ENCODE results near the gene SPOCK1.

SPOCK1 gene

GRCh38 chr5:137291031-137291430 is 208.1 kb downstream of the SPOCK1 start:
- no peak for DNase-seq (ENCODE audit: low read depth)
- TF ChIP-seq MAX (IDR thresholded peaks at IDR 0.05; ENCODE audit: low read depth, low read length), result no peak
- no peak overlapping the region for H3K4me3 ChIP-seq (ENCODE audit: low read depth, low read length)

GRCh38 chr5:137290373-137290772 is 208.8 kb downstream of the SPOCK1 start:
- DNase-seq (ENCODE audit: low read depth), result no peak
- no peak overlapping the region for H3K4me3 ChIP-seq (ENCODE audit: low read depth, low read length)
- TF ChIP-seq MAX (IDR thresholded peaks at IDR 0.05; ENCODE audit: low read depth, low read length) (no peak), CTCF (IDR thresholded peaks at IDR 0.05; ENCODE audit: low read depth, low read length) (no peak), POLR2A (IDR thresholded peaks at IDR 0.05; ENCODE audit: extremely low read depth, insufficient read length) (no peak), MYC (IDR thresholded peaks at IDR 0.05; ENCODE audit: low read depth, low read length) (no peak)

GRCh38 chr5:137289856-137290255 is 209.3 kb downstream of the SPOCK1 start:
- no peak overlapping the region for H3K4me3 ChIP-seq (ENCODE audit: low read depth, low read length)
- TF ChIP-seq MYC (IDR thresholded peaks at IDR 0.05; ENCODE audit: low read depth, low read length) (no peak), MAX (IDR thresholded peaks at IDR 0.05; ENCODE audit: low read depth, low read length) (no peak), CTCF (IDR thresholded peaks at IDR 0.05; ENCODE audit: low read depth, low read length) (no peak), POLR2A (IDR thresholded peaks at IDR 0.05; ENCODE audit: extremely low read depth, insufficient read length) (no peak)
- no peak for DNase-seq (ENCODE audit: low read depth)

GRCh38 chr5:137287569-137287968 is 211.6 kb downstream of the SPOCK1 start:
- TF ChIP-seq CTCF (IDR thresholded peaks at IDR 0.05; ENCODE audit: low read depth, low read length) (no peak), POLR2A (IDR thresholded peaks at IDR 0.05; ENCODE audit: extremely low read depth, insufficient read length) (no peak), MAX (IDR thresholded peaks at IDR 0.05; ENCODE audit: low read depth, low read length) (no peak), MYC (IDR thresholded peaks at IDR 0.05; ENCODE audit: low read depth, low read length) (no peak)
- no peak for DNase-seq (ENCODE audit: low read depth)
- no peak overlapping the region for H3K4me3 ChIP-seq (ENCODE audit: low read depth, low read length)

- no peak overlapping the region for H3K4me3 ChIP-seq (ENCODE audit: low read depth, low read length)
- no peak for TF ChIP-seq MAX (IDR thresholded peaks at IDR 0.05; ENCODE audit: low read depth, low read length)
- TF ChIP-seq POLR2A (IDR thresholded peaks at IDR 0.05; ENCODE audit: extremely low read depth, insufficient read length), result no peak
- TF ChIP-seq CTCF (IDR thresholded peaks at IDR 0.05; ENCODE audit: low read depth, low read length), result no peak
- no peak for TF ChIP-seq MYC (IDR thresholded peaks at IDR 0.05; ENCODE audit: low read depth, low read length)
- DNase-seq (ENCODE audit: low read depth), result no peak
These were observed 213.0 kb downstream of the SPOCK1 start for GRCh38 chr5:137286025-137286610.

- TF ChIP-seq MAX (IDR thresholded peaks at IDR 0.05; ENCODE audit: low read depth, low read length), result no peak
- no peak for TF ChIP-seq MYC (IDR thresholded peaks at IDR 0.05; ENCODE audit: low read depth, low read length)
- no peak for TF ChIP-seq CTCF (IDR thresholded peaks at IDR 0.05; ENCODE audit: low read depth, low read length)
These were observed 215.3 kb downstream of the SPOCK1 start for GRCh38 chr5:137283801-137284200.

More at GRCh38 chr5:137283801-137284200, 215.3 kb downstream of the SPOCK1 start:
- no peak for DNase-seq (ENCODE audit: low read depth)
- H3K4me3 ChIP-seq (ENCODE audit: low read depth, low read length), result no peak overlapping the region
